Esophagus squamous epithelium (tissue), 5 donors: Measurements from ENCODE around the gene SH3GLB2. TPM values are rescaled to one million over a fixed set of nuclear protein-coding genes. Genes with fewer than 3 reads are reported as not detected.
A peak's percentile ranks its signal among the peaks of the same experiment; 100 is the strongest.

ENCODE experiments used
- DNase-seq: peaks from one replicate; lab custom pipeline; 2025; lab: John Stamatoyannopoulos, UW
- H3K27ac ChIP-seq, 4 donors: fragments of 200-600 bp; sonication (generic); one replicate each; pipeline ENCODE4 v1.5.1; 2016 to 2019; ENCODE audit warnings: mild to moderate bottlenecking in 1 of 4
- H3K27me3 ChIP-seq, 4 donors: fragments of 200-600 bp; sonication (generic); 1 replicate in 3 of 4; 2 replicates in 1 of 4; pipeline versions ENCODE4 v1.5.1 to v1.6.0; 2017 to 2021; ENCODE audit warnings: antibody characterized with exemption in 1 of 4
- H3K36me3 ChIP-seq, 3 donors: fragments of 200-600 bp; sonication (generic); one replicate each; pipeline ENCODE4 v1.5.1; 2016 to 2019
- H3K4me1 ChIP-seq, 3 donors: fragments of 200-600 bp; sonication (generic); one replicate each; pipeline ENCODE4 v1.5.1; 2017 to 2019
- H3K4me3 ChIP-seq, 4 donors: fragments of 200-600 bp; sonication (generic); 1 replicate in 3 of 4; 2 replicates in 1 of 4; pipeline ENCODE4 v1.5.1; 2016 to 2019; ENCODE audit warnings: mild to moderate bottlenecking in 2 of 4, moderate library complexity in 1 of 4
- H3K9me3 ChIP-seq, 3 donors: fragments of 200-600 bp; sonication (generic); one replicate each; pipeline ENCODE4 v1.5.1; 2016 to 2019
- POLR2A ChIP-seq, 4 donors: fragments of 450-650 bp; IDR thresholded peaks; one replicate each; pipeline ENCODE4 v1.6.1; 2017; ENCODE audit warnings: antibody characterized with exemption in 4 of 4, mild to moderate bottlenecking in 4 of 4, moderate library complexity in 3 of 4
- WGBS, 2 donors: methylation state at CpG; one replicate each; pipeline ENCODE4 v1.1.5; 2018; 5-methylcytosine and 5-hydroxymethylcytosine counted together
- intact Hi-C: fragments of 100-400 bp; cut with DNase I; formaldehyde crosslinking; loops from one replicate; pipeline ENCODE4 v1.15.0; 2022
- total RNA-seq, 4 donors: library from RNA; depleted of rRNA; stranded (reverse); fragments of >200 nt; gene quantifications; one replicate each; pipeline ENCODE4 v1.1.0, GENCODE V29; 2016
- TF ChIP-seq, protein P1 (sequence below), 6 experiments: fragments of 450-650 bp in 4 of 6; fragments of 200-600 bp in 2 of 6; sonication (generic) in 2 of 6; IDR thresholded peaks; one replicate each; pipeline ENCODE4 v1.5.1; 2016 to 2019; ENCODE audit warnings: antibody characterized with exemption in 6 of 6, mild to moderate bottlenecking in 4 of 6, moderate library complexity in 4 of 6
- donor health status: DM: yes; HTN: yes; CAD: no.

SH3GLB2 gene
- 100 to 1,000 TPM in 2 of 4 donors, 10 to 100 TPM in 2; 70.3 to 169 (median 113) TPM for total RNA-seq

GRCh38 chr9:129028192-129028966 is at the start of gene SH3GLB2:
Gene SH3GLB2 (minus strand): TSS chr9:129028331. CDS start chr9:129028154, 177 bp downstream.
- peak in 1 of 4 donors; percentile 38 for TF ChIP-seq POLR2A (IDR thresholded peaks at IDR 0.05)
- TF ChIP-seq, protein P1, sequence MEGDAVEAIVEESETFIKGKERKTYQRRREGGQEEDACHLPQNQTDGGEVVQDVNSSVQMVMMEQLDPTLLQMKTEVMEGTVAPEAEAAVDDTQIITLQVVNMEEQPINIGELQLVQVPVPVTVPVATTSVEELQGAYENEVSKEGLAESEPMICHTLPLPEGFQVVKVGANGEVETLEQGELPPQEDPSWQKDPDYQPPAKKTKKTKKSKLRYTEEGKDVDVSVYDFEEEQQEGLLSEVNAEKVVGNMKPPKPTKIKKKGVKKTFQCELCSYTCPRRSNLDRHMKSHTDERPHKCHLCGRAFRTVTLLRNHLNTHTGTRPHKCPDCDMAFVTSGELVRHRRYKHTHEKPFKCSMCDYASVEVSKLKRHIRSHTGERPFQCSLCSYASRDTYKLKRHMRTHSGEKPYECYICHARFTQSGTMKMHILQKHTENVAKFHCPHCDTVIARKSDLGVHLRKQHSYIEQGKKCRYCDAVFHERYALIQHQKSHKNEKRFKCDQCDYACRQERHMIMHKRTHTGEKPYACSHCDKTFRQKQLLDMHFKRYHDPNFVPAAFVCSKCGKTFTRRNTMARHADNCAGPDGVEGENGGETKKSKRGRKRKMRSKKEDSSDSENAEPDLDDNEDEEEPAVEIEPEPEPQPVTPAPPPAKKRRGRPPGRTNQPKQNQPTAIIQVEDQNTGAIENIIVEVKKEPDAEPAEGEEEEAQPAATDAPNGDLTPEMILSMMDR (IDR thresholded peaks at IDR 0.05) = peak; percentile 67 to 84 (median 81)
- intact Hi-C loops = no loop called here
- Histone ChIP-seq H3K4me1 (peaks cover 28 to 62% (median 33%) of the 10 kb centered on the region in 3 donors), H3K27ac (peak within 1 kb of the TSS; percentile 85 to 93 (median 88)), H3K4me3 (peak within 1 kb of the TSS; percentile 77 to 93 (median 89)), H3K9me3 (no peaks in the 10 kb centered on the region), H3K36me3 (no peaks in the 10 kb centered on the region), H3K27me3 (no peaks in the 10 kb centered on the region)
- peak; percentile 78 for DNase-seq
- WGBS, 2 donors = 6 to 7% methylated on average over 14 of the region's 60 CpGs

DNA sequence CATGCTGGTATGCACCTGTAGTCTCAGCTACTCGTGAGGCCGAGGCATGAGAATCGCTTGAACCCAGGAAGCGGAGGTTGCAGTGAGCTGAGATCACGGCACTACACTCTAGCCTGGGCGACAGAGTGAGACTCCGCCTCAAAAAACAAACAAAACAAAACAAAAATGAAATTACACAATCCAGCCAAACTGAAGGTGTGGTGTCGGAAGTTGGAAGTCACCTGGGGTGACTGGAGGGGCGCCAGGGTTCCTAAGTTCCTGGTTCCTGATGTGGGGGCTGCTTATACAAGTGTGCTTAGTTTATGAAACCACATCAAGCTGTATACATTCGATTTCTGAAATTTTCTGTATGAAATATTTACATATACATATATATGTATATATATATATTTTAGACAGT is 49.1 kb upstream of the SH3GLB2 start:
- intact Hi-C loops = no loop called here
- WGBS, 2 donors = 30 to 65% methylated on average over 10 of the region's 10 CpGs
- DNase-seq = no peak
- Histone ChIP-seq H3K4me1 (peaks cover 8 to 31% (median 12%) of the 10 kb centered on the region in 3 donors), H3K27me3 (no peaks in the 10 kb centered on the region), H3K36me3 (no peaks in the 10 kb centered on the region), H3K4me3 (no peak overlapping the region), H3K9me3 (no peaks in the 10 kb centered on the region), H3K27ac (peak overlapping the region in 3 of 4 donors; percentile 38 to 57 (median 52))
- TF ChIP-seq POLR2A (IDR thresholded peaks at IDR 0.05) = no peak
- TF ChIP-seq, protein P1 (IDR thresholded peaks at IDR 0.05) = no peak

DNA sequence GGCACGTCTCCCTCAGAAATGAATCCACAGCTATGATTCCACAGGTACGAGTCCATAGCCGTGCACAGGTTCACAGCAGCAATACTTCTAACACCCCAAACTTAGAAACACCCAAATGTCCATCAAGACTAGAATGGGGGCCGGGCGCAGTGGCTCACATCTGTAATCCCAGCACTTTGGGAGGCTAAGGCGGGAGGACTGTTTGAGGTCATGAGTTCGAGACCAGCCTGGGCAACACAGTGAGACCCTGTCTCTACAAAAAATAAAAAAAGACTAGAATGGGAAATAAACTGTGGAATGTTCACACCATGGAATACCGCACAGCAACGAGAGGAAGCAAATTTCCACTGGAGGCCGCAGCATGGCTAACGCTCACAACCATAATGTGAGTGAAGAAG is 48.5 kb upstream of the SH3GLB2 start:
- Histone ChIP-seq H3K4me1 (peaks cover 2 to 25% (median 6%) of the 10 kb centered on the region in 3 donors), H3K27ac (peak overlapping the region in 3 of 4 donors; percentile 38 to 57 (median 52)), H3K36me3 (peaks cover 0 to 6% (median 0%) of the 10 kb centered on the region in 3 donors), H3K9me3 (no peaks in the 10 kb centered on the region), H3K27me3 (no peaks in the 10 kb centered on the region), H3K4me3 (no peak overlapping the region)
- DNase-seq = no peak
- TF ChIP-seq, protein P1 (IDR thresholded peaks at IDR 0.05) = no peak
- intact Hi-C loops = no loop called here
- 92 to 93% methylated on average over 11 of the region's 11 CpGs for WGBS, 2 donors

GRCh38 chr9:129075996-129076639 is 48.0 kb upstream of the SH3GLB2 start:
- 76 to 89% methylated on average over 9 of the region's 16 CpGs for WGBS, 2 donors
- no peak for DNase-seq
- intact Hi-C loops = no loop called here
- H3K36me3 ChIP-seq = peaks cover 0 to 11% (median 0%) of the 10 kb centered on the region in 3 donors
- TF ChIP-seq, protein P1 (IDR thresholded peaks at IDR 0.05) = no peak
- TF ChIP-seq POLR2A (IDR thresholded peaks at IDR 0.05) = no peak
- H3K4me1 ChIP-seq = peaks cover 0 to 22% (median 5%) of the 10 kb centered on the region in 3 donors
- H3K4me3 ChIP-seq = no peak overlapping the region
- no peak overlapping the region for H3K27ac ChIP-seq
- H3K9me3 ChIP-seq = no peaks in the 10 kb centered on the region
- H3K27me3 ChIP-seq = no peaks in the 10 kb centered on the region

DNA sequence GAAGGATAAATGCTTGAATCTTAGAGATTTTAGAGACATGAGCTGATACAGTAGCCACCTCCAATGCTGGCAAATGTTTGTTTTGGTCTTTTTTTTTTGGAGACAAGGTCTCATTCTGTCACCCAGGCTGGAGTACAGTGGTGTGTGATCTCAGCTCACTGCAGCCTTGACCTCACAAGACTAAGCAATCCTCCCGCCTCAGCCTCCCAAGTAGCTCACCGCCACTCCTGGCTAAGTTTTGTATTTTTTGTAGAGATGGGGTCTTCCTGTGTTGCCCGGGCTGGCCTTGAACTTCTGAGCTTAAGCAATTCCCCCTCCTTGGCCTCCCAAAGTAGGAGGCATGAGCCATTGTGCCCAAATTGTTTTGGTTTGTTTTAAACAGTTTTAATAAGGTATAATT is 46.0 kb upstream of the SH3GLB2 start:
- Histone ChIP-seq H3K36me3 (peaks cover 0 to 31% (median 0%) of the 10 kb centered on the region in 3 donors), H3K27ac (no peak overlapping the region), H3K4me3 (no peak overlapping the region), H3K27me3 (no peaks in the 10 kb centered on the region), H3K9me3 (no peaks in the 10 kb centered on the region), H3K4me1 (peaks cover 0 to 13% (median 0%) of the 10 kb centered on the region in 3 donors)
- WGBS, 2 donors = 85 to 88% methylated on average over 3 of the region's 3 CpGs
- no peak for TF ChIP-seq POLR2A (IDR thresholded peaks at IDR 0.05)
- TF ChIP-seq, protein P1 (IDR thresholded peaks at IDR 0.05) = no peak
- intact Hi-C loops = no loop called here
- no peak for DNase-seq
